GM12873 (cell line): ENCODE data around the gene PPP1R3E.

ENCODE experiments used
- TF ChIP-seq, protein P1 (sequence below): IDR thresholded peaks from 2 replicates; pipeline ENCODE4 v1.5.1; 2012; ENCODE audit warnings: low read depth, mild to moderate bottlenecking, moderate library complexity, low read length, control low read depth; ENCODE audit not compliant: insufficient read depth; ENCODE audit errors: missing control alignments

Gene PPP1R3E, protein sequence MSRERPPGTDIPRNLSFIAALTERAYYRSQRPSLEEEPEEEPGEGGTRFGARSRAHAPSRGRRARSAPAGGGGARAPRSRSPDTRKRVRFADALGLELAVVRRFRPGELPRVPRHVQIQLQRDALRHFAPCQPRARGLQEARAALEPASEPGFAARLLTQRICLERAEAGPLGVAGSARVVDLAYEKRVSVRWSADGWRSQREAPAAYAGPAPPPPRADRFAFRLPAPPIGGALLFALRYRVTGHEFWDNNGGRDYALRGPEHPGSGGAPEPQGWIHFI

DNA sequence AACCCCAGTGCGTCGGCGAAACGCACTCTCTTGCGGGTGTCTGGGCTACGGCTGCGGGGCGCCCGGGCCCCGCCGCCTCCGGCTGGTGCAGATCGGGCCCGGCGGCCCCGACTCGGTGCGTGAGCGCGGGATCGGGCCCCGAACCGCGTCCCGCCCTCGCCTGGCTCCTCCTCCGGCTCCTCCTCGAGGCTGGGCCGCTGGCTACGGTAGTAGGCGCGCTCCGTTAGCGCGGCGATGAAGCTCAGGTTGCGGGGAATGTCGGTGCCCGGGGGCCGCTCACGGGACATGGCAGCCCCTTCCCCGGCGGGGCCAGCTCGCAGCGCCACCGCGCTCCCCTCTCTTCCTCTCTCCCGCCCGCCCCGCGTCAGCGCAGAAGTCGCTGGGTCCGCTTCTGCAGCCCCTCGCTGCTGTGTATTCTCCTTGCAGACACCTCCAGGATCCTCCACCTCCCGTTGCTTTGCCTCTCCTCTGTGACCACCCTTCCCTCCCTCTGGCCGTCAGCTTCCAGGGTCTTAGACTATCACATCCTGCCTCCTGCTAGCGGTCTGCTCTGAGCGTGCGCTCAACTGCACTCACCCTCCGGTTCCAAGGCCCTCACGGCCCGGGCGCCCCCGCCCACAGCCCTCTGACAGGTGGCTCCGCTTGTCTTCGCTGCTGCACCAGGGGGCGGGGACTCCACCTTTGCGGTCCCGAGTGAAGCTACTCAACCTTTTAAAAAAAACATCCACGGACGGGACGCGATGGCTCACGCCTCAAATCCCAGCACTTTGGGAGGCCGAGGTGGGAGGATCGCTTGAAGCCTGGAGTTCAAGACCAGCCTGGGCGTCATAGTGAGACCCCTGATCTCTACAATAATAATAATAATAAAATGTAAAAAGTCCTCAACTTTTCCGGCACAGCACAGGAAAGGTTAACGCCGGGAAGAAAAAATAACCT is at the start of gene PPP1R3E:
PPP1R3E (minus strand) TSS at position 570 of the 936 bp plus-strand sequence; CDS start at position 287, 283 bp downstream.
- TF ChIP-seq, protein P1, sequence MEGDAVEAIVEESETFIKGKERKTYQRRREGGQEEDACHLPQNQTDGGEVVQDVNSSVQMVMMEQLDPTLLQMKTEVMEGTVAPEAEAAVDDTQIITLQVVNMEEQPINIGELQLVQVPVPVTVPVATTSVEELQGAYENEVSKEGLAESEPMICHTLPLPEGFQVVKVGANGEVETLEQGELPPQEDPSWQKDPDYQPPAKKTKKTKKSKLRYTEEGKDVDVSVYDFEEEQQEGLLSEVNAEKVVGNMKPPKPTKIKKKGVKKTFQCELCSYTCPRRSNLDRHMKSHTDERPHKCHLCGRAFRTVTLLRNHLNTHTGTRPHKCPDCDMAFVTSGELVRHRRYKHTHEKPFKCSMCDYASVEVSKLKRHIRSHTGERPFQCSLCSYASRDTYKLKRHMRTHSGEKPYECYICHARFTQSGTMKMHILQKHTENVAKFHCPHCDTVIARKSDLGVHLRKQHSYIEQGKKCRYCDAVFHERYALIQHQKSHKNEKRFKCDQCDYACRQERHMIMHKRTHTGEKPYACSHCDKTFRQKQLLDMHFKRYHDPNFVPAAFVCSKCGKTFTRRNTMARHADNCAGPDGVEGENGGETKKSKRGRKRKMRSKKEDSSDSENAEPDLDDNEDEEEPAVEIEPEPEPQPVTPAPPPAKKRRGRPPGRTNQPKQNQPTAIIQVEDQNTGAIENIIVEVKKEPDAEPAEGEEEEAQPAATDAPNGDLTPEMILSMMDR, result no peak

DNA sequence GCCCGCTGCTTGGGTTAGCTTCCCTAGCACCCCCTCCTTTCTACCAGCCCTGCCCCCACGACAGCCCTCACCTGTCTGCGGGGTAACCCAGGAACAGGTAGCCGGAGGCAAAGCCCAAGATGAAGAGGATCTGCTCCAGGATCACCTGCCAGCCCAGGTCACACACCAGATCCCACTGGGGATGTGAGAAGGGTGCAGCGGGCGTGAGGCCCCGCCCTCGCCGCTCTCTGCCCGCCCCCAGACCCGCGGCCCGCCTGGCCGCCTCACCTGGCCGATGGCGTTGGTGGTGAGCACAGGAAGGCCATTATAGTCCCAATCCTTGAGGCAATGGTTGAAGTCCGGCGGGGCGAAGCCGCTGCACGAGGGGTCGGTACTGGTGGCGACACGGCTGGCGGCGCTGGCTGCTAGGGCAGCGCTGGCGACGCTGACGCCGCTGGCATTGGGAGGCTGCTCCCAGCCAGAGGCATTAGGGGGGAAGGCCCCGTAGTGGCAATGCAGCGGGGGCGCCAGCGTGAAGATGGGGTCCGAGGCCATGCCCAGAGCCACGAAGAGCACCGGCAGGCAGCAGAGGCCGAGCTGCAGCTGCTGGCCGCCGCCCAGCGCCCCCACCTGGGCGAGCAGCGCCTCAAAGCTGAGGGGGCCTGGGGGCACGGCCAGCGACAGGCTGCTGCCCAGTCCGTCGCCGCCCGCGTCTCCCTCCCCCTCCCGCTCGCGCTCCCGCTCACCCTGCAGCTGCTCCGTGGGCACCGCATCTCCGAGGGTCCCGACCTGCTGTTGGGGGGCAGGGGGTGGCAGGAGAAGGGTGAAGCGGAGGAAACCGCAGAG is 49.2 kb upstream of the PPP1R3E start:
- TF ChIP-seq, protein P1, result peak; percentile 9

DNA sequence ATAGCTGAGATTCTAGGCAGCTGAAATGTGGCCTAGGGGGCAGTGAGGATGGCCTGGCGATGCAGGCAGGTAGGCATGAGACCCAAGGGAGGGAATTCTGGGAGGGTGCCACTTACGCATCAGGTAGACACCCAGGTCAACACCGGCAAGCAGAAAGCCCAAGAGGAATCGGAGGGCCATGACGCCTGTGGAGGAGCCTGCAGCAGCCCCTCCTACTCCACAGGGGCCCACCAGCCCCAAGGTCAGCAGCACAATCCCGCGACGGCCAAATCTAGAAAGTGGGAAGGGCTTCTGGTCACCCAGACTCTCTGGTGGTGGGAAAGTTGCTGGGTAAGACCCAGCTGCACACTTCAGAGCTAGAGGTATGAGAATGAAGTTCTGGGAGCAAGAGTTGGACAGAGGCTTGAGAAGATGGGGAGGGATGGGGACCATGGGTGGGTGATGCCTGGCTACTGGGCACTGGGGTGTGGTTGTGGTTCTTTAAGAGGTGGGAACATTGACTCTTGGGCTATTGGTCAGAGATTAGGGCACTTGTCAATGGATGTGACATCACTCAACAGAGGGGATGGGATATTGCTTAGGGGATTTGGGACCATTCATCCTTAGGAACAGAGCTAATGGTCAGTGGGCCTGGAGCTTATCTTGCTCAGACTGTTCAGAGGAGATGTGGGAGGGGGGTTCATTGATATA is 46.6 kb upstream of the PPP1R3E start:
- TF ChIP-seq, protein P1, result no peak

DNA sequence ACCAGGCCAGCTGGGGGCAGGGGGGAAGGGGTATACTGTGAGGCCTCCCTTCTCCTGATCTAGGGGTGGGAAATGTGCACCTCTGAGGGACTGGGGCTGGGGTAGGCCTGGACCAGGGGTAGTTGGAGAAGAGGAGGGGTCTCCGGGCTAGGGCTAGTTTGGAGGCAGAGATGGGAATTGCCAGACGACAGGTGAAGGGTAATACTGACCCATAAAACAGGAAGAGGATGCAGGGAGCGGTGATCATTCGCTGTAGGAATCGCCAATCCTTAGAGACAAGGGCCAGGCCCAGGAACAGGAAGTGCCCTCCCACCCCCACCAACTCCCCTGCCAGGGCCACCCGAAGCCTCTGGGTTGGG is 45.6 kb upstream of the PPP1R3E start:
- TF ChIP-seq, protein P1, result no peak

DNA sequence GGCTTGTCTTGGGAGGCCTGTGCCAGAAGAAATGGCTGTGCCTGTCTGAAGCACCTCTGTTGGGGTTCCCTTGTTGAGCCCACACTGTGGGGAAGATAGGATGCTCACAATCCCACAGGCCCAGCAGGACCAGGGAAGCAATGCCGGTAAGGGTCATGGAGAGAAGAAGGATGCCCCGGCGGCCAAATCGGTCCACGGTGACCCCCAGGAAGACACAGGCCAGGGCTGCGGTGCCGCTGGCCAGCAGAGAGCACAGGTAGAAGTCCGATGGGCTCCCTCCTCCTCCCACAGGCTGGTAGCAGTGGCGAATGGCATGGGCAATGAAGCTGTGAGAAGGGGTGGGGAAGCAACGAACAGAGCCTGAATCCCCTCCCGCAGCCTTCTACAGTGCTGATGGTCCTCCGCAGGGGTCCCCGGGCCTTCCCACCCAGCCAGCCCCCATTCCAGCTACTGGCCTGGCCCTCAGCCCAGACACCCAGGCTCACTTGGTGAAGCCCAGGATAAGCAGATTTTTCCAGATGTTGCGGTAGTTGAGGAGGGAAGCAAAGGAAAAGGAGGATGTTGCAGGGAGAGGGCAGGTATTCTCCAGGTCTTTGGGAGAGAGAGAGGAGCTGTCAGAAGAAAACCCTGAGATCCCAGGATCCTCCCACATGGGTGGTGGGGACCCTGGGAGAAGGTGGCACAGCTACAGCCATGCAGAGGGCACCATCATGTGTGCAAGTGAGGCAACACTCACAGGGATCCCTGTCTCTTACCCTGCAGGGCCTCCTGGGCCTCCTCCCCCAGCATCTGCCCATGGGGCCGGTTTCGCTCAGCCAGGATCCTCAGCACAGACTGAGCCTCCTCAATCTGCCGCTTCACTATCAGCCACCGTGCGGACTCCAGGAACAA is 45.0 kb upstream of the PPP1R3E start:
- TF ChIP-seq, protein P1, result no peak

DNA sequence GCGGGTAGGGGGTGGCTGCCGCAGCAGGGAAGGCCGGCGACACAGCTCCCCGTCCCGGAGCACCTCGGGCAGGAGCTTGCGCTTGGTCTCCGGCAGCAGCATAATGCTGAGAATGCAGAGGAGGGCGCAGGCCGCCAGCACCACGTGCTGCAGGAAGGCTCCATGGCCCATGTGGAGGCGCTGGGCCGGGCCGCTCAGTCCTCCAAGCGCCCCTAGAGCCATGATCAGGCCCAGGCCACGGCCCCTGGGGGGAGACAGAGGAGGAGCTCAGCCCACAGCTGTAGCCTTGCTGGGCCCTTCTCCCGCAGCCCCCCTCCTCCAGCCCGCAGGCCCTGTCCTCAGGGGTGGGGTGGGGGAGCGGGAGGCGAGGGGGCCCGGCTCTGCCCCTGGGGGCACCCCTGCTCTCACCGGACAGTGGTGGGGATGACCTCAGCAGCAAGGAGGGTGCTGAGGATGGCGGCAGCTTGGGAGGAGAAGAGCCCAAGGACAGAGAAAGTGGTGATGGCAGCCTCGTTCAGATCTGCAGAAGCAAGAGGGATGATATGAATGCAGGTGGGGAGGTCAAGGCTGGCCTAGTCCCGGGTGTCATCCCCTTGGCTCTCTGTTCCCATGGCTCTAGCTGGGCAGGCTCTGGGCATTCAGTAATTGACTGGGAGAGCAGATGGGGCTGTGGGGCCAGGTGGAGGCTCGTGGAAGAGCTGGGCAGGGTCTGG is 44.2 kb upstream of the PPP1R3E start:
- TF ChIP-seq, protein P1, result no peak
